ENCODE data around the gene APOBEC3G. TPM values are rescaled to one million over a fixed set of nuclear protein-coding genes. Genes with fewer than 3 reads are reported as not detected.

APOBEC3G gene
- total RNA-seq, 1 donor from 2014 or later: 9.0 TPM

- no peaks in the 10 kb centered on the region for H3K36me3 Mint-ChIP-seq (ENCODE audit: low read depth, unreplicated experiment)
- no peak overlapping the region for H3K4me3 Mint-ChIP-seq (ENCODE audit: unreplicated experiment)
- no peak for DNase-seq (ENCODE audit: low spot score)
- no peaks in the 10 kb centered on the region for H3K9me3 Mint-ChIP-seq (ENCODE audit: unreplicated experiment)
- peaks cover 9% of the 10 kb centered on the region for H3K27me3 Mint-ChIP-seq (ENCODE audit: unreplicated experiment)
- no peak overlapping the region for H3K27ac Mint-ChIP-seq (ENCODE audit: unreplicated experiment)
- H3K4me1 Mint-ChIP-seq (ENCODE audit: unreplicated experiment): peaks cover 17% of the 10 kb centered on the region
- TF ChIP-seq CTCF (IDR thresholded peaks at IDR 0.05; ENCODE audit: unreplicated experiment): no peak
These were observed 55.9 kb downstream of the APOBEC3G start for GRCh38 chr22:39132871-39133524.

GRCh38 chr22:39133871-39134270, 56.8 kb downstream of the APOBEC3G start:
- Mint-ChIP-seq H3K27me3 (ENCODE audit: unreplicated experiment) (peaks cover 8% of the 10 kb centered on the region), H3K4me3 (ENCODE audit: unreplicated experiment) (no peak overlapping the region), H3K36me3 (ENCODE audit: low read depth, unreplicated experiment) (no peaks in the 10 kb centered on the region), H3K27ac (ENCODE audit: unreplicated experiment) (no peak overlapping the region), H3K4me1 (ENCODE audit: unreplicated experiment) (peaks cover 17% of the 10 kb centered on the region), H3K9me3 (ENCODE audit: unreplicated experiment) (no peaks in the 10 kb centered on the region)
- no peak for DNase-seq (ENCODE audit: low spot score)
- TF ChIP-seq CTCF (IDR thresholded peaks at IDR 0.05; ENCODE audit: unreplicated experiment): no peak

- DNase-seq (ENCODE audit: low spot score): no peak
- Mint-ChIP-seq H3K9me3 (ENCODE audit: unreplicated experiment) (no peaks in the 10 kb centered on the region), H3K4me1 (ENCODE audit: unreplicated experiment) (peaks cover 17% of the 10 kb centered on the region), H3K27me3 (ENCODE audit: unreplicated experiment) (peaks cover 6% of the 10 kb centered on the region), H3K27ac (ENCODE audit: unreplicated experiment) (no peak overlapping the region), H3K4me3 (ENCODE audit: unreplicated experiment) (no peak overlapping the region), H3K36me3 (ENCODE audit: low read depth, unreplicated experiment) (no peaks in the 10 kb centered on the region)
- TF ChIP-seq CTCF (IDR thresholded peaks at IDR 0.05; ENCODE audit: unreplicated experiment): no peak
These were observed 57.5 kb downstream of the APOBEC3G start for GRCh38 chr22:39134366-39135091.

- Mint-ChIP-seq H3K4me3 (ENCODE audit: unreplicated experiment) (no peak overlapping the region), H3K27ac (ENCODE audit: unreplicated experiment) (no peak overlapping the region), H3K9me3 (ENCODE audit: unreplicated experiment) (no peaks in the 10 kb centered on the region), H3K27me3 (ENCODE audit: unreplicated experiment) (peaks cover 6% of the 10 kb centered on the region), H3K36me3 (ENCODE audit: low read depth, unreplicated experiment) (no peaks in the 10 kb centered on the region), H3K4me1 (ENCODE audit: unreplicated experiment) (peaks cover 17% of the 10 kb centered on the region)
- DNase-seq (ENCODE audit: low spot score): peak; percentile 88
- peak; percentile 71 for TF ChIP-seq CTCF (IDR thresholded peaks at IDR 0.05; ENCODE audit: unreplicated experiment)
These were observed 58.2 kb downstream of the APOBEC3G start for GRCh38 chr22:39135092-39135896.

All from endothelial cell (in vitro differentiated cells).